Endodermal cell (in vitro differentiated cells): ENCODE data around the gene BOLL. TPM values are rescaled to one million over a fixed set of nuclear protein-coding genes. Genes with fewer than 3 reads are reported as not detected.
"Not testable (repeated sequence)": the region's sequence is repeated elsewhere in the genome, so short reads cannot be mapped to it uniquely, and the experiment has no call there.

Source experiments
- DNase-seq: peaks from one replicate; pipeline ENCODE4 v3.0.0-alpha.2; 2017
- H3K27ac ChIP-seq: 2 replicates; pipeline ENCODE4 v1.5.1; 2013; ENCODE audit warnings: mild to moderate bottlenecking, low read depth, low read length, moderate library complexity
- H3K27me3 ChIP-seq: 2 replicates; pipeline ENCODE4 v1.6.1; 2013; ENCODE audit warnings: mild to moderate bottlenecking, low read length, moderate library complexity; ENCODE audit not compliant: insufficient read depth, control insufficient read depth, poor library complexity, severe bottlenecking
- H3K36me3 ChIP-seq: 2 replicates; pipeline ENCODE4 v1.7.0; 2013; ENCODE audit warnings: mild to moderate bottlenecking, low read length, moderate library complexity; ENCODE audit not compliant: control insufficient read depth, insufficient read depth
- H3K4me1 ChIP-seq: one replicate; pipeline ENCODE4 v1.7.0; 2013; ENCODE audit warnings: low read length; ENCODE audit not compliant: control insufficient read depth, insufficient read depth
- H3K4me3 ChIP-seq: 2 replicates; pipeline ENCODE4 v1.5.1; 2013; ENCODE audit warnings: mild to moderate bottlenecking, low read length, moderate library complexity
- H3K9ac ChIP-seq: 2 replicates; pipeline ENCODE4 v1.6.1; 2013; ENCODE audit warnings: mild to moderate bottlenecking, low read length, moderate library complexity; ENCODE audit not compliant: poor library complexity, severe bottlenecking; ENCODE audit errors: extremely low read depth
- H3K9me3 ChIP-seq: 2 replicates; pipeline ENCODE4 v1.6.1; 2013; ENCODE audit warnings: mild to moderate bottlenecking, low read length, moderate library complexity; ENCODE audit not compliant: control insufficient read depth
- H3K27ac Mint-ChIP-seq: 2 replicates; pipeline ENCODE4 v1.8.0; 2020; ENCODE audit warnings: mixed read lengths
- H3K27me3 Mint-ChIP-seq: 2 replicates; pipeline ENCODE4 v1.8.0; 2021; ENCODE audit warnings: mild to moderate bottlenecking, mixed read lengths; ENCODE audit not compliant: insufficient read depth
- H3K36me3 Mint-ChIP-seq: 2 replicates; pipeline ENCODE4 v1.8.0; 2020; ENCODE audit warnings: low read depth, mixed read lengths
- H3K4me1 Mint-ChIP-seq: 2 replicates; pipeline ENCODE4 v1.8.0; 2020; ENCODE audit warnings: mixed read lengths
- H3K4me3 Mint-ChIP-seq: 2 replicates; pipeline ENCODE4 v1.8.0; 2020; ENCODE audit warnings: mild to moderate bottlenecking, moderate library complexity, mixed read lengths
- H3K9me3 Mint-ChIP-seq: 2 replicates; pipeline ENCODE4 v1.8.0; 2020; ENCODE audit warnings: mild to moderate bottlenecking, mixed read lengths
- WGBS, 2 experiments: methylation state at CpG; one replicate each; pipeline versions ENCODE4 v1.1.5 to v1.1.7; 2013; ENCODE audit warnings: missing lambda C conversion rate in 2 of 2, mixed read lengths in 1 of 2; ENCODE audit not compliant: insufficient coverage in 1 of 2, insufficient read length in 1 of 2; 5-methylcytosine and 5-hydroxymethylcytosine counted together
- total RNA-seq, 2 donors: library from RNA; stranded (reverse); fragmentation: NEBNext Ultra II Directional in 1 of 2; extraction: Animal tissue kit (Norgen Biotek cat#: 25700) in 1 of 2; gene quantifications; 2 replicates in 1 of 2; 3 replicates in 1 of 2; pipeline ENCODE4 v1.2.1, GENCODE V29; 2021
- TF ChIP-seq, protein P1 (sequence below): fragments of 200-600 bp; sonication (generic); conservative IDR thresholded peaks from 2 replicates; pipeline ENCODE4 v1.5.0; 2021; ENCODE audit warnings: antibody characterized with exemption, mild to moderate bottlenecking

The BOLL gene
- total RNA-seq, 2 donors from 2014 or later, result not detected

DNA sequence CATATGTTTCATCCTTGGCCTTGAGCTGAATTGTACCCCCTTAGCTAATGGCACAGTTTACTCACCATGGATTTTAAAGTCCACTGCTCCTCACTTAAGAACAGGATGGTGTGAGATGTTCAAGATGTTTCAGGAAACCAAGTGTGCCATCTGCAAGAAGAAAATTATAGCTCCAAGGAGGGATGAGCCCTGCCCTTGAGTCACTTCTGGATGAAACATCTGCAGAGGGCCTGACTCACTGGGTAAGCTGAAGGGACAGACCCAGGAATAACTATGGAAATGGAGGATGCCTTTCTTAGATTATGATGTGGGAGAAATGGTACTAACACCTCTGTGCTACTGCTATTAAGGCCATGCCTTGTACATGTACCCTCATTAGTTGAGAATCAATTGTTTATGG, 73.5 kb downstream of the BOLL start:
- peaks cover 16% of the 10 kb centered on the region for H3K36me3 ChIP-seq
- H3K9ac ChIP-seq, result no peak overlapping the region
- no peaks in the 10 kb centered on the region for H3K27me3 ChIP-seq
- Mint-ChIP-seq H3K9me3 (no peaks in the 10 kb centered on the region), H3K4me3 (no peak overlapping the region), H3K36me3 (peaks cover 7% of the 10 kb centered on the region), H3K4me1 (peaks cover 43% of the 10 kb centered on the region), H3K27ac (no peak overlapping the region), H3K27me3 (no peaks in the 10 kb centered on the region)
- peaks cover 3% of the 10 kb centered on the region for H3K4me1 ChIP-seq
- no peaks in the 10 kb centered on the region for H3K9me3 ChIP-seq
- TF ChIP-seq, protein P1, sequence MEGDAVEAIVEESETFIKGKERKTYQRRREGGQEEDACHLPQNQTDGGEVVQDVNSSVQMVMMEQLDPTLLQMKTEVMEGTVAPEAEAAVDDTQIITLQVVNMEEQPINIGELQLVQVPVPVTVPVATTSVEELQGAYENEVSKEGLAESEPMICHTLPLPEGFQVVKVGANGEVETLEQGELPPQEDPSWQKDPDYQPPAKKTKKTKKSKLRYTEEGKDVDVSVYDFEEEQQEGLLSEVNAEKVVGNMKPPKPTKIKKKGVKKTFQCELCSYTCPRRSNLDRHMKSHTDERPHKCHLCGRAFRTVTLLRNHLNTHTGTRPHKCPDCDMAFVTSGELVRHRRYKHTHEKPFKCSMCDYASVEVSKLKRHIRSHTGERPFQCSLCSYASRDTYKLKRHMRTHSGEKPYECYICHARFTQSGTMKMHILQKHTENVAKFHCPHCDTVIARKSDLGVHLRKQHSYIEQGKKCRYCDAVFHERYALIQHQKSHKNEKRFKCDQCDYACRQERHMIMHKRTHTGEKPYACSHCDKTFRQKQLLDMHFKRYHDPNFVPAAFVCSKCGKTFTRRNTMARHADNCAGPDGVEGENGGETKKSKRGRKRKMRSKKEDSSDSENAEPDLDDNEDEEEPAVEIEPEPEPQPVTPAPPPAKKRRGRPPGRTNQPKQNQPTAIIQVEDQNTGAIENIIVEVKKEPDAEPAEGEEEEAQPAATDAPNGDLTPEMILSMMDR, result no peak
- no peak overlapping the region for H3K4me3 ChIP-seq
- DNase-seq, result no peak
- no peak overlapping the region for H3K27ac ChIP-seq

- no peaks in the 10 kb centered on the region for H3K27me3 Mint-ChIP-seq
- H3K27ac ChIP-seq, result no peak overlapping the region
- no peaks in the 10 kb centered on the region for H3K9me3 ChIP-seq
- H3K4me1 Mint-ChIP-seq, result peaks cover 48% of the 10 kb centered on the region
- no peak overlapping the region for H3K4me3 Mint-ChIP-seq
- no peak overlapping the region for H3K9ac ChIP-seq
- no peak for DNase-seq
- peaks cover 7% of the 10 kb centered on the region for H3K36me3 Mint-ChIP-seq
- H3K4me1 ChIP-seq, result peaks cover 3% of the 10 kb centered on the region
- TF ChIP-seq, protein P1, result no peak
- H3K27me3 ChIP-seq, result no peaks in the 10 kb centered on the region
- no peak overlapping the region for H3K27ac Mint-ChIP-seq
- no peaks in the 10 kb centered on the region for H3K9me3 Mint-ChIP-seq
- peaks cover 10% of the 10 kb centered on the region for H3K36me3 ChIP-seq
- H3K4me3 ChIP-seq, result peak overlapping the region; percentile 4
These were observed 74.6 kb downstream of the BOLL start for GRCh38 chr2:197710424-197711042.

DNA sequence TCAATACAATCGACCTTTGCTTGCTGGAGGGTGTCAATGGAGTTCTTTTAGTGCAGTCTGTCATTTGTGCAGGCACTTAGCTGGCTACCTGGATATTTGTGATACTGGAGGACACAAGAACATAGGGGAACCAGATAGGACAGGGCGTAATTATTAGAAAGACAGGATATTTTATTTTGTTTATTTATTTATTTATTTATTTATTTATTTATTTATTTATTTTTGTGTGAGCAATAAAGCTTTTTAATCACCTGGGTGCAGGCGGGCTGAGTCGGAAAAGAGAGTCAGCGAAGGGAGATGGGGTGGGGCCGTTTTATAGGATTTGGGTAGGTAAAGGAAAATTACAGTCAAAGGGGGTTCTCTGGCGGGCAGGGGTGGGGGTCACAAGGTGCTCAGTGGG, 76.0 kb downstream of the BOLL start:
- H3K9me3 Mint-ChIP-seq, result not testable (repeated sequence)
- peak overlapping the region; percentile 96 for H3K4me3 ChIP-seq
- 75 to 94% methylated on average over 5 to 6 of the region's 7 CpGs for WGBS, 2 experiments

GRCh38 chr2:197708331-197708730, 76.8 kb downstream of the BOLL start:
- WGBS, 2 experiments, result 37 to 57% methylated on average over 2 of the region's 2 CpGs
- H3K27me3 ChIP-seq, result no peaks in the 10 kb centered on the region
- peaks cover 10% of the 10 kb centered on the region for H3K36me3 ChIP-seq
- H3K9me3 Mint-ChIP-seq, result no peaks in the 10 kb centered on the region
- peak overlapping the region; percentile 96 for H3K4me3 ChIP-seq
- H3K27ac Mint-ChIP-seq, result no peak overlapping the region
- peak overlapping the region; percentile 88 for H3K4me3 Mint-ChIP-seq
- no peaks in the 10 kb centered on the region for H3K36me3 Mint-ChIP-seq
- no peak overlapping the region for H3K9ac ChIP-seq
- TF ChIP-seq, protein P1, result no peak
- H3K9me3 ChIP-seq, result no peaks in the 10 kb centered on the region
- DNase-seq, result no peak
- H3K27ac ChIP-seq, result no peak overlapping the region
- H3K4me1 Mint-ChIP-seq, result peaks cover 43% of the 10 kb centered on the region
- peaks cover 3% of the 10 kb centered on the region for H3K4me1 ChIP-seq
- H3K27me3 Mint-ChIP-seq, result no peaks in the 10 kb centered on the region

More for the DNA sequence above, 76.0 kb downstream of the BOLL start:
- not testable (repeated sequence) for H3K27ac ChIP-seq, H3K27me3 Mint-ChIP-seq, H3K36me3 Mint-ChIP-seq, H3K27me3 ChIP-seq, H3K4me1 ChIP-seq, DNase-seq, H3K9me3 ChIP-seq, H3K9ac ChIP-seq
- H3K36me3 ChIP-seq, result peaks cover 10% of the 10 kb centered on the region
- Mint-ChIP-seq H3K4me1 (peaks cover 47% of the 10 kb centered on the region), H3K27ac (peak overlapping the region; percentile 22), H3K4me3 (peak overlapping the region; percentile 88)
